Hepatocyte (in vitro differentiated cells): ENCODE data around the gene CHMP1A. TPM values are rescaled to one million over a fixed set of nuclear protein-coding genes. Genes with fewer than 3 reads are reported as not detected.

Experiments used
- DNase-seq: peaks from one replicate; pipeline ENCODE4 v3.0.0-alpha.2; 2016; ENCODE audit warnings: low spot score
- H2AFZ ChIP-seq: fragments of 200-600 bp; sonication (generic); 2 replicates; pipeline ENCODE4 v1.6.0; 2016; ENCODE audit warnings: antibody characterized with exemption, mild to moderate bottlenecking
- H3K27ac ChIP-seq: fragments of 200-600 bp; sonication (generic); 2 replicates; pipeline ENCODE4 v1.5.1; 2016; ENCODE audit warnings: mild to moderate bottlenecking
- H3K27me3 ChIP-seq: fragments of 200-600 bp; sonication (generic); 2 replicates; pipeline ENCODE4 v1.6.1; 2016
- H3K36me3 ChIP-seq: fragments of 200-600 bp; sonication (generic); replicated peaks from 2 replicates; pipeline ENCODE4 v1.5.1; 2016; ENCODE audit warnings: low read depth; ENCODE audit not compliant: insufficient read depth
- H3K4me1 ChIP-seq: fragments of 200-600 bp; sonication (generic); 2 replicates; pipeline ENCODE4 v1.5.1; 2016; ENCODE audit warnings: mild to moderate bottlenecking, moderate library complexity; ENCODE audit not compliant: insufficient read depth
- H3K4me2 ChIP-seq: fragments of 200-600 bp; sonication (generic); 2 replicates; pipeline ENCODE4 v1.6.0; 2016
- H3K4me3 ChIP-seq: fragments of 200-600 bp; sonication (generic); 2 replicates; pipeline ENCODE4 v1.5.1; 2016; ENCODE audit warnings: mild to moderate bottlenecking
- H3K79me2 ChIP-seq: fragments of 200-600 bp; sonication (generic); 2 replicates; pipeline ENCODE4 v1.6.0; 2017; ENCODE audit warnings: mild to moderate bottlenecking
- H3K9me2 ChIP-seq: fragments of 200-600 bp; sonication (generic); replicated peaks from 2 replicates; pipeline ENCODE4 v1.6.0; 2017; ENCODE audit warnings: mild to moderate bottlenecking; ENCODE audit not compliant: insufficient read depth
- H3K9me3 ChIP-seq: fragments of 200-600 bp; sonication (generic); 2 replicates; pipeline ENCODE4 v1.5.1; 2016; ENCODE audit warnings: low read depth, mild to moderate bottlenecking
- H4K20me1 ChIP-seq: fragments of 200-600 bp; sonication (generic); 2 replicates; pipeline ENCODE4 v1.6.0; 2016; ENCODE audit warnings: mild to moderate bottlenecking; ENCODE audit not compliant: insufficient read depth, poor library complexity, severe bottlenecking
- CTCF ChIP-seq: fragments of 200-600 bp; sonication (generic); IDR thresholded peaks from 2 replicates; pipeline ENCODE4 v1.5.1; 2016; ENCODE audit warnings: antibody characterized with exemption, mild to moderate bottlenecking; ENCODE audit not compliant: poor library complexity
- EZH2 ChIP-seq: fragments of 200-600 bp; sonication (generic); IDR thresholded peaks from 2 replicates; pipeline ENCODE4 v1.6.1; 2016; ENCODE audit warnings: antibody characterized with exemption, mild to moderate bottlenecking, borderline replicate concordance
- EZH2phosphoT487 ChIP-seq: fragments of 200-600 bp; sonication (generic); IDR thresholded peaks from one replicate; pipeline ENCODE4 v1.6.1; 2018; ENCODE audit warnings: antibody characterized with exemption, mild to moderate bottlenecking, low read depth, moderate library complexity; ENCODE audit not compliant: unreplicated experiment, severe bottlenecking
- WGBS: methylation state at CpG from one replicate; pipeline ENCODE4 v1.1.6; 2016; ENCODE audit warnings: low lambda C conversion rate; ENCODE audit errors: missing lambda C conversion rate; 5-methylcytosine and 5-hydroxymethylcytosine counted together
- polyA plus RNA-seq: library from polyadenylated mRNA; unstranded; fragments of >200 nt; fragmentation: Nextera tagmentation; extraction: Ambion mirVana; gene quantifications from 2 replicates; pipeline ENCODE4 v1.2.1, GENCODE V29; 2016
- total RNA-seq: library from RNA; depleted of rRNA; stranded (reverse); fragments of >200 nt; gene quantifications from 2 replicates; pipeline ENCODE4 v1.2.3, GENCODE V29; 2014

The CHMP1A gene
- total and polyA plus RNA-seq, 2 experiments from 2014 or later: 73.2 to 104 TPM

GRCh38 chr16:89646906-89647305, 10.6 kb downstream of the CHMP1A start:
- Histone ChIP-seq H3K9me2 (no peaks in the 10 kb centered on the region), H3K4me3 (no peak overlapping the region), H3K4me2 (no peak overlapping the region), H3K4me1 (no peaks in the 10 kb centered on the region), H4K20me1 (peaks cover 6% of the 10 kb centered on the region), H3K9me3 (no peaks in the 10 kb centered on the region), H3K79me2 (peaks cover 5% of the 10 kb centered on the region), H3K36me3 (no peaks in the 10 kb centered on the region), H2AFZ (no peak overlapping the region), H3K27ac (no peak overlapping the region), H3K27me3 (no peaks in the 10 kb centered on the region)
- no peak for TF ChIP-seq EZH2phosphoT487
- 97% methylated on average over 10 of the region's 12 CpGs for WGBS
- no peak for DNase-seq

GRCh38 chr16:89646270-89646669, 11.2 kb downstream of the CHMP1A start:
- 98% methylated on average over 17 of the region's 22 CpGs for WGBS
- H3K27ac ChIP-seq: no peak overlapping the region
- H3K9me2 ChIP-seq: no peaks in the 10 kb centered on the region
- no peak for TF ChIP-seq EZH2phosphoT487
- TF ChIP-seq EZH2: no peak
- TF ChIP-seq CTCF: no peak
- no peaks in the 10 kb centered on the region for H4K20me1 ChIP-seq
- no peak overlapping the region for H3K4me2 ChIP-seq
- no peaks in the 10 kb centered on the region for H3K4me1 ChIP-seq
- no peak for DNase-seq
- H2AFZ ChIP-seq: no peak overlapping the region
- no peaks in the 10 kb centered on the region for H3K36me3 ChIP-seq
- H3K79me2 ChIP-seq: no peaks in the 10 kb centered on the region
- H3K4me3 ChIP-seq: no peak overlapping the region
- no peaks in the 10 kb centered on the region for H3K27me3 ChIP-seq
- H3K9me3 ChIP-seq: no peaks in the 10 kb centered on the region

GRCh38 chr16:89645122-89645521, 12.4 kb downstream of the CHMP1A start:
- Histone ChIP-seq H4K20me1 (no peaks in the 10 kb centered on the region), H3K9me3 (no peaks in the 10 kb centered on the region), H3K4me3 (no peak overlapping the region), H3K36me3 (no peaks in the 10 kb centered on the region), H3K4me1 (peaks cover 7% of the 10 kb centered on the region), H3K9me2 (no peaks in the 10 kb centered on the region), H3K4me2 (no peak overlapping the region), H3K79me2 (no peaks in the 10 kb centered on the region), H3K27ac (no peak overlapping the region), H3K27me3 (no peaks in the 10 kb centered on the region), H2AFZ (no peak overlapping the region)
- no peak for TF ChIP-seq EZH2
- TF ChIP-seq CTCF: no peak
- TF ChIP-seq EZH2phosphoT487: no peak
- WGBS: 93% methylated on average over 11 of the region's 11 CpGs
- DNase-seq: no peak

GRCh38 chr16:89643769-89644300, 13.7 kb downstream of the CHMP1A start:
- DNase-seq: no peak
- no peaks in the 10 kb centered on the region for H3K9me2 ChIP-seq
- no peak overlapping the region for H2AFZ ChIP-seq
- no peaks in the 10 kb centered on the region for H3K27me3 ChIP-seq
- peaks cover 7% of the 10 kb centered on the region for H3K4me1 ChIP-seq
- no peak overlapping the region for H3K4me2 ChIP-seq
- H3K36me3 ChIP-seq: no peaks in the 10 kb centered on the region
- H3K4me3 ChIP-seq: no peak overlapping the region
- no peaks in the 10 kb centered on the region for H3K9me3 ChIP-seq
- TF ChIP-seq EZH2 (no peak), CTCF (no peak), EZH2phosphoT487 (no peak)
- H3K27ac ChIP-seq: no peak overlapping the region
- no peaks in the 10 kb centered on the region for H4K20me1 ChIP-seq
- 89% methylated on average over 14 of the region's 14 CpGs for WGBS
- no peaks in the 10 kb centered on the region for H3K79me2 ChIP-seq
